ENCODE measurements around the gene MYH1. TPM values are rescaled to one million over a fixed set of nuclear protein-coding genes. Genes with fewer than 3 reads are reported as not detected.

The MYH1 gene
- total RNA-seq, 1 experiment from 2014 or later = not detected

- Histone ChIP-seq H3K27me3 (ENCODE audit: low read length) (no peaks in the 10 kb centered on the region), H2AFZ (ENCODE audit: low read length) (no peak overlapping the region), H4K20me1 (ENCODE audit: insufficient read depth, low read depth, low read length) (no peaks in the 10 kb centered on the region), H3K9me2 (replicated peaks; ENCODE audit: insufficient read depth, low read length) (no peaks in the 10 kb centered on the region), H3K4me2 (ENCODE audit: low read depth, low read length, poor library complexity, severe bottlenecking) (no peak overlapping the region), H3K4me3 (ENCODE audit: low read length) (no peak overlapping the region), H3K9ac (ENCODE audit: low read length) (no peak overlapping the region), H3K36me3 (ENCODE audit: insufficient read depth, low read length) (no peaks in the 10 kb centered on the region), H3K9me3 (ENCODE audit: low read length) (no peaks in the 10 kb centered on the region), H3K4me1 (ENCODE audit: low read length) (no peaks in the 10 kb centered on the region), H3K79me2 (ENCODE audit: low read length) (no peaks in the 10 kb centered on the region), H3K27ac (ENCODE audit: low read length) (no peak overlapping the region)
- DNase-seq = no peak
These were observed 2.3 kb downstream of the MYH1 start for GRCh38 chr17:10516065-10516464.

GRCh38 chr17:10513299-10514067, 4.9 kb downstream of the MYH1 start:
- H3K27me3 ChIP-seq (ENCODE audit: low read length) = no peaks in the 10 kb centered on the region
- no peak overlapping the region for H3K4me2 ChIP-seq (ENCODE audit: low read depth, low read length, poor library complexity, severe bottlenecking)
- DNase-seq = no peak
- H3K27ac ChIP-seq (ENCODE audit: low read length) = no peak overlapping the region
- H3K9me3 ChIP-seq (ENCODE audit: low read length) = no peaks in the 10 kb centered on the region
- no peaks in the 10 kb centered on the region for H4K20me1 ChIP-seq (ENCODE audit: insufficient read depth, low read depth, low read length)
- H3K4me3 ChIP-seq (ENCODE audit: low read length) = no peak overlapping the region
- no peaks in the 10 kb centered on the region for H3K9me2 ChIP-seq (replicated peaks; ENCODE audit: insufficient read depth, low read length)
- H3K79me2 ChIP-seq (ENCODE audit: low read length) = no peaks in the 10 kb centered on the region
- no peaks in the 10 kb centered on the region for H3K36me3 ChIP-seq (ENCODE audit: insufficient read depth, low read length)
- H3K4me1 ChIP-seq (ENCODE audit: low read length) = no peaks in the 10 kb centered on the region
- H3K9ac ChIP-seq (ENCODE audit: low read length) = no peak overlapping the region
- H2AFZ ChIP-seq (ENCODE audit: low read length) = no peak overlapping the region

GRCh38 chr17:10512856-10513255, 5.5 kb downstream of the MYH1 start:
- no peaks in the 10 kb centered on the region for H3K79me2 ChIP-seq (ENCODE audit: low read length)
- DNase-seq = no peak
- no peaks in the 10 kb centered on the region for H3K4me1 ChIP-seq (ENCODE audit: low read length)
- H3K9ac ChIP-seq (ENCODE audit: low read length) = no peak overlapping the region
- H3K9me2 ChIP-seq (replicated peaks; ENCODE audit: insufficient read depth, low read length) = no peaks in the 10 kb centered on the region
- H4K20me1 ChIP-seq (ENCODE audit: insufficient read depth, low read depth, low read length) = no peaks in the 10 kb centered on the region
- H3K27me3 ChIP-seq (ENCODE audit: low read length) = no peaks in the 10 kb centered on the region
- H2AFZ ChIP-seq (ENCODE audit: low read length) = no peak overlapping the region
- H3K36me3 ChIP-seq (ENCODE audit: insufficient read depth, low read length) = no peaks in the 10 kb centered on the region
- H3K4me3 ChIP-seq (ENCODE audit: low read length) = no peak overlapping the region
- H3K27ac ChIP-seq (ENCODE audit: low read length) = no peak overlapping the region
- H3K9me3 ChIP-seq (ENCODE audit: low read length) = no peaks in the 10 kb centered on the region
- H3K4me2 ChIP-seq (ENCODE audit: low read depth, low read length, poor library complexity, severe bottlenecking) = no peak overlapping the region

- H3K4me2 ChIP-seq (ENCODE audit: low read depth, low read length, poor library complexity, severe bottlenecking) = no peak overlapping the region
- H4K20me1 ChIP-seq (ENCODE audit: insufficient read depth, low read depth, low read length) = no peaks in the 10 kb centered on the region
- no peaks in the 10 kb centered on the region for H3K9me3 ChIP-seq (ENCODE audit: low read length)
- no peak for DNase-seq
- no peaks in the 10 kb centered on the region for H3K27me3 ChIP-seq (ENCODE audit: low read length)
- no peaks in the 10 kb centered on the region for H3K4me1 ChIP-seq (ENCODE audit: low read length)
- H2AFZ ChIP-seq (ENCODE audit: low read length) = no peak overlapping the region
- no peaks in the 10 kb centered on the region for H3K9me2 ChIP-seq (replicated peaks; ENCODE audit: insufficient read depth, low read length)
- H3K4me3 ChIP-seq (ENCODE audit: low read length) = no peak overlapping the region
- no peaks in the 10 kb centered on the region for H3K36me3 ChIP-seq (ENCODE audit: insufficient read depth, low read length)
- no peak overlapping the region for H3K9ac ChIP-seq (ENCODE audit: low read length)
- H3K79me2 ChIP-seq (ENCODE audit: low read length) = no peaks in the 10 kb centered on the region
- H3K27ac ChIP-seq (ENCODE audit: low read length) = no peak overlapping the region
These were observed 18.4 kb downstream of the MYH1 start for GRCh38 chr17:10499950-10500349.

- H3K9me3 ChIP-seq (ENCODE audit: low read length) = peaks cover 21% of the 10 kb centered on the region; the same call in 1 of the 2 replicates
- no peaks in the 10 kb centered on the region; the same call in 1 of the 2 replicates for H3K27me3 ChIP-seq (ENCODE audit: low read length)
- no peaks in the 10 kb centered on the region for H3K36me3 ChIP-seq (ENCODE audit: insufficient read depth, low read length)
- H3K4me2 ChIP-seq (ENCODE audit: low read depth, low read length, poor library complexity, severe bottlenecking) = no peak overlapping the region
- H3K9me2 ChIP-seq (replicated peaks; ENCODE audit: insufficient read depth, low read length) = no peaks in the 10 kb centered on the region
- H3K79me2 ChIP-seq (ENCODE audit: low read length) = no peaks in the 10 kb centered on the region
- H4K20me1 ChIP-seq (ENCODE audit: insufficient read depth, low read depth, low read length) = no peaks in the 10 kb centered on the region
- no peak for DNase-seq
- no peak overlapping the region for H3K9ac ChIP-seq (ENCODE audit: low read length)
- no peaks in the 10 kb centered on the region for H3K4me1 ChIP-seq (ENCODE audit: low read length)
- no peak overlapping the region for H3K4me3 ChIP-seq (ENCODE audit: low read length)
- no peak overlapping the region for H2AFZ ChIP-seq (ENCODE audit: low read length)
- H3K27ac ChIP-seq (ENCODE audit: low read length) = no peak overlapping the region
These were observed 26.3 kb downstream of the MYH1 start for GRCh38 chr17:10492004-10492403.

GRCh38 chr17:10482252-10482651, 36.1 kb downstream of the MYH1 start:
- no peak overlapping the region for H3K4me3 ChIP-seq (ENCODE audit: low read length)
- H3K4me2 ChIP-seq (ENCODE audit: low read depth, low read length, poor library complexity, severe bottlenecking) = no peak overlapping the region
- H3K9me2 ChIP-seq (replicated peaks; ENCODE audit: insufficient read depth, low read length) = no peaks in the 10 kb centered on the region
- H3K27me3 ChIP-seq (ENCODE audit: low read length) = 0 out of 2 replicates have a peak, but pooled peaks cover 3% of the 10 kb centered on the region
- H3K4me1 ChIP-seq (ENCODE audit: low read length) = no peaks in the 10 kb centered on the region
- no peaks in the 10 kb centered on the region for H3K36me3 ChIP-seq (ENCODE audit: insufficient read depth, low read length)
- H3K79me2 ChIP-seq (ENCODE audit: low read length) = no peaks in the 10 kb centered on the region
- no peak for DNase-seq
- no peak overlapping the region for H3K9ac ChIP-seq (ENCODE audit: low read length)
- peaks cover 11% of the 10 kb centered on the region for H3K9me3 ChIP-seq (ENCODE audit: low read length)
- no peak overlapping the region for H2AFZ ChIP-seq (ENCODE audit: low read length)
- no peaks in the 10 kb centered on the region for H4K20me1 ChIP-seq (ENCODE audit: insufficient read depth, low read depth, low read length)
- H3K27ac ChIP-seq (ENCODE audit: low read length) = no peak overlapping the region

- no peak overlapping the region for H3K9ac ChIP-seq (ENCODE audit: low read length)
- H3K79me2 ChIP-seq (ENCODE audit: low read length) = no peaks in the 10 kb centered on the region
- H3K36me3 ChIP-seq (ENCODE audit: insufficient read depth, low read length) = no peaks in the 10 kb centered on the region
- H3K27ac ChIP-seq (ENCODE audit: low read length) = no peak overlapping the region
- DNase-seq = no peak
- no peak overlapping the region for H3K4me2 ChIP-seq (ENCODE audit: low read depth, low read length, poor library complexity, severe bottlenecking)
- H3K27me3 ChIP-seq (ENCODE audit: low read length) = 0 out of 2 replicates have a peak, but pooled peaks cover 3% of the 10 kb centered on the region
- no peak overlapping the region for H2AFZ ChIP-seq (ENCODE audit: low read length)
- H4K20me1 ChIP-seq (ENCODE audit: insufficient read depth, low read depth, low read length) = no peaks in the 10 kb centered on the region
- no peaks in the 10 kb centered on the region for H3K9me2 ChIP-seq (replicated peaks; ENCODE audit: insufficient read depth, low read length)
- no peaks in the 10 kb centered on the region for H3K4me1 ChIP-seq (ENCODE audit: low read length)
- no peak overlapping the region for H3K4me3 ChIP-seq (ENCODE audit: low read length)
- H3K9me3 ChIP-seq (ENCODE audit: low read length) = no peaks in the 10 kb centered on the region
These were observed 40.6 kb downstream of the MYH1 start for GRCh38 chr17:10477701-10478100.

- Histone ChIP-seq H2AFZ (ENCODE audit: low read length) (no peak overlapping the region), H4K20me1 (ENCODE audit: insufficient read depth, low read depth, low read length) (no peaks in the 10 kb centered on the region; the same call in 1 of the 2 replicates), H3K79me2 (ENCODE audit: low read length) (no peaks in the 10 kb centered on the region), H3K4me3 (ENCODE audit: low read length) (no peak overlapping the region), H3K36me3 (ENCODE audit: insufficient read depth, low read length) (no peaks in the 10 kb centered on the region), H3K9ac (ENCODE audit: low read length) (no peak overlapping the region), H3K4me1 (ENCODE audit: low read length) (no peaks in the 10 kb centered on the region), H3K9me2 (replicated peaks; ENCODE audit: insufficient read depth, low read length) (no peaks in the 10 kb centered on the region), H3K27ac (ENCODE audit: low read length) (no peak overlapping the region), H3K9me3 (ENCODE audit: low read length) (no peaks in the 10 kb centered on the region), H3K4me2 (ENCODE audit: low read depth, low read length, poor library complexity, severe bottlenecking) (no peak overlapping the region), H3K27me3 (ENCODE audit: low read length) (0 out of 2 replicates have a peak, but pooled peaks cover 3% of the 10 kb centered on the region)
- no peak for DNase-seq
These were observed 43.8 kb downstream of the MYH1 start for GRCh38 chr17:10474536-10474935.
